HUES6 (cell line): ENCODE data around the gene AQP1.

Experiments used
- H3K27ac ChIP-seq: 2 replicates; pipeline ENCODE4 v1.7.0; 2013; ENCODE audit warnings: low read depth, mild to moderate bottlenecking, low read length, inconsistent platforms
- H3K27me3 ChIP-seq: 2 replicates; pipeline ENCODE4 v1.6.1; 2013; ENCODE audit warnings: low read length; ENCODE audit not compliant: control insufficient read depth, insufficient read depth
- H3K36me3 ChIP-seq: 2 replicates; pipeline ENCODE4 v1.6.1; 2013; ENCODE audit warnings: low read length; ENCODE audit not compliant: control insufficient read depth, insufficient read depth
- H3K4me1 ChIP-seq: 2 replicates; pipeline ENCODE4 v1.6.1; 2013; ENCODE audit warnings: low read length; ENCODE audit not compliant: control insufficient read depth, insufficient read depth
- H3K4me3 ChIP-seq: 2 replicates; pipeline ENCODE4 v1.5.1; 2013; ENCODE audit warnings: low read depth, low read length
- H3K9ac ChIP-seq: one replicate; pipeline ENCODE4 v1.6.1; 2013; ENCODE audit warnings: mild to moderate bottlenecking, low read length
- H3K9me3 ChIP-seq: 2 replicates; pipeline ENCODE4 v1.6.1; 2013; ENCODE audit warnings: low read depth, low read length; ENCODE audit not compliant: control insufficient read depth, insufficient read depth

Gene AQP1

GRCh38 chr7:30923009-30923773 lies 11.5 kb downstream of the AQP1 start:
- Histone ChIP-seq H3K36me3 (no peaks in the 10 kb centered on the region), H3K9me3 (peaks cover 11% of the 10 kb centered on the region; the same call in 1 of the 2 replicates), H3K4me3 (no peak overlapping the region), H3K27me3 (no peaks in the 10 kb centered on the region), H3K9ac (no peak overlapping the region), H3K27ac (no peak overlapping the region), H3K4me1 (peaks cover 7% of the 10 kb centered on the region; the same call in 1 of the 2 replicates)

- Histone ChIP-seq H3K36me3 (no peaks in the 10 kb centered on the region), H3K9me3 (peaks cover 11% of the 10 kb centered on the region; the same call in 1 of the 2 replicates), H3K27me3 (no peaks in the 10 kb centered on the region), H3K9ac (no peak overlapping the region), H3K4me1 (peaks cover 7% of the 10 kb centered on the region; the same call in 1 of the 2 replicates), H3K4me3 (no peak overlapping the region), H3K27ac (no peak overlapping the region)
These were observed 12.2 kb downstream of the AQP1 start for GRCh38 chr7:30923774-30924413.

- peaks cover 11% of the 10 kb centered on the region; the same call in 1 of the 2 replicates for H3K9me3 ChIP-seq
- H3K9ac ChIP-seq = no peak overlapping the region
- no peak overlapping the region for H3K27ac ChIP-seq
- peaks cover 7% of the 10 kb centered on the region; the same call in 1 of the 2 replicates for H3K4me1 ChIP-seq
- H3K27me3 ChIP-seq = no peaks in the 10 kb centered on the region
- H3K36me3 ChIP-seq = no peaks in the 10 kb centered on the region
- no peak overlapping the region for H3K4me3 ChIP-seq
These were observed 13.0 kb downstream of the AQP1 start for GRCh38 chr7:30924624-30925023.

- Histone ChIP-seq H3K27ac (no peak overlapping the region), H3K4me3 (no peak overlapping the region), H3K4me1 (peaks cover 7% of the 10 kb centered on the region; the same call in 1 of the 2 replicates), H3K9me3 (peaks cover 11% of the 10 kb centered on the region; the same call in 1 of the 2 replicates), H3K27me3 (no peaks in the 10 kb centered on the region), H3K36me3 (no peaks in the 10 kb centered on the region), H3K9ac (no peak overlapping the region)
These were observed 13.5 kb downstream of the AQP1 start for GRCh38 chr7:30925117-30925516.

- no peaks in the 10 kb centered on the region for H3K36me3 ChIP-seq
- peaks cover 11% of the 10 kb centered on the region; the same call in 1 of the 2 replicates for H3K9me3 ChIP-seq
- H3K27ac ChIP-seq = no peak overlapping the region
- H3K4me3 ChIP-seq = no peak overlapping the region
- H3K9ac ChIP-seq = no peak overlapping the region
- H3K4me1 ChIP-seq = peaks cover 4% of the 10 kb centered on the region; the same call in 1 of the 2 replicates
- no peaks in the 10 kb centered on the region for H3K27me3 ChIP-seq
These were observed 14.3 kb downstream of the AQP1 start for GRCh38 chr7:30925913-30926312.

- H3K9ac ChIP-seq = no peak overlapping the region
These were observed 14.7 kb downstream of the AQP1 start for GRCh38 chr7:30926313-30926712.

GRCh38 chr7:30927040-30927439 lies 15.4 kb downstream of the AQP1 start:
- H3K27me3 ChIP-seq = no peaks in the 10 kb centered on the region
- H3K4me1 ChIP-seq = no peaks in the 10 kb centered on the region; the same call in 1 of the 2 replicates
- no peak overlapping the region for H3K27ac ChIP-seq
- no peak overlapping the region for H3K9ac ChIP-seq
- H3K4me3 ChIP-seq = no peak overlapping the region
- no peaks in the 10 kb centered on the region for H3K36me3 ChIP-seq
- peaks cover 11% of the 10 kb centered on the region; the same call in 1 of the 2 replicates for H3K9me3 ChIP-seq

More at GRCh38 chr7:30926313-30926712, 14.7 kb downstream of the AQP1 start:
- Histone ChIP-seq H3K4me3 (no peak overlapping the region), H3K27me3 (no peaks in the 10 kb centered on the region), H3K4me1 (peaks cover under 1% of the 10 kb centered on the region; the same call in 1 of the 2 replicates), H3K36me3 (no peaks in the 10 kb centered on the region), H3K9me3 (peaks cover 11% of the 10 kb centered on the region; the same call in 1 of the 2 replicates), H3K27ac (no peak overlapping the region)

- Histone ChIP-seq H3K9ac (no peak overlapping the region), H3K4me3 (no peak overlapping the region), H3K27me3 (peaks cover 3% of the 10 kb centered on the region), H3K36me3 (no peaks in the 10 kb centered on the region), H3K27ac (no peak overlapping the region), H3K9me3 (peaks cover 11% of the 10 kb centered on the region; the same call in 1 of the 2 replicates), H3K4me1 (no peaks in the 10 kb centered on the region; the same call in 1 of the 2 replicates)
These were observed 15.9 kb downstream of the AQP1 start for GRCh38 chr7:30927559-30927958.

- H3K27ac ChIP-seq = no peak overlapping the region
- H3K36me3 ChIP-seq = no peaks in the 10 kb centered on the region
- no peak overlapping the region for H3K9ac ChIP-seq
- H3K9me3 ChIP-seq = peaks cover 11% of the 10 kb centered on the region; the same call in 1 of the 2 replicates
- no peak overlapping the region for H3K4me3 ChIP-seq
- H3K27me3 ChIP-seq = peaks cover 5% of the 10 kb centered on the region
- peaks cover 3% of the 10 kb centered on the region; the same call in 1 of the 2 replicates for H3K4me1 ChIP-seq
These were observed 16.7 kb downstream of the AQP1 start for GRCh38 chr7:30928254-30928872.

GRCh38 chr7:30929686-30930085 lies 18.0 kb downstream of the AQP1 start:
- H3K36me3 ChIP-seq = no peaks in the 10 kb centered on the region
- no peak overlapping the region for H3K27ac ChIP-seq
- H3K9me3 ChIP-seq = peaks cover 11% of the 10 kb centered on the region; the same call in 1 of the 2 replicates
- H3K27me3 ChIP-seq = peaks cover 5% of the 10 kb centered on the region
- no peak overlapping the region for H3K9ac ChIP-seq
- peaks cover 11% of the 10 kb centered on the region for H3K4me1 ChIP-seq
- H3K4me3 ChIP-seq = no peak overlapping the region
